AG04449 (cell line): Measurements from ENCODE around the gene IQSEC3.

ENCODE experiments used
- CTCF ChIA-PET: fragments of 350-600 bp; formaldehyde crosslinking; extraction: SDS; loops from one replicate; lab custom pipeline; 2021; ENCODE audit warnings: antibody characterized with exemption; lab: Yijun Ruan, JAX
- POLR2A ChIA-PET: fragments of 400-600, 350-600 bp; formaldehyde crosslinking; extraction: SDS; loops from one replicate; lab custom pipeline; 2020; ENCODE audit warnings: antibody characterized with exemption, inconsistent platforms; lab: Yijun Ruan, JAX
- DNase-seq: peaks from one replicate; pipeline ENCODE4 v3.0.0-alpha.2; 2010; ENCODE audit warnings: low read depth, low spot score
- H3K4me3 ChIP-seq: 2 replicates; pipeline ENCODE4 v1.5.1; 2011; ENCODE audit warnings: low read depth, mild to moderate bottlenecking, control low read depth, low read length
- CTCF ChIP-seq: IDR thresholded peaks from one replicate; pipeline ENCODE4 v1.5.1; 2011; ENCODE audit warnings: mild to moderate bottlenecking, moderate library complexity, low read length, control low read depth, inconsistent platforms; ENCODE audit not compliant: insufficient read depth; ENCODE audit errors: missing control alignments

The IQSEC3 gene

GRCh38 chr12:140162-140561, 73.6 kb downstream of the IQSEC3 start:
- DNase-seq = no peak
- POLR2A ChIA-PET = no interaction called here
- CTCF ChIA-PET = interaction anchor here (1.4 kb wide), 1 partner anchor 14 kb away, joined by 4 read pairs; no protein-coding TSS in a partner anchor
- no peak overlapping the region for H3K4me3 ChIP-seq
- no peak for TF ChIP-seq CTCF

- no peak overlapping the region for H3K4me3 ChIP-seq
- TF ChIP-seq CTCF = no peak
- POLR2A ChIA-PET = no interaction called here
- CTCF ChIA-PET = interaction anchor here (1.6 kb wide), 2 partner anchors 9 to 45 kb away, joined by 5 to 11 read pairs; no protein-coding TSS in a partner anchor
- no peak for DNase-seq
These were observed 77.5 kb downstream of the IQSEC3 start for GRCh38 chr12:143964-144649.

- DNase-seq = no peak
- no peak for TF ChIP-seq CTCF
- CTCF ChIA-PET = interaction anchor here (1.6 kb wide), 2 partner anchors 8 to 44 kb away, joined by 5 to 11 read pairs; no protein-coding TSS in a partner anchor
- POLR2A ChIA-PET = no interaction called here
- no peak overlapping the region for H3K4me3 ChIP-seq
These were observed 78.2 kb downstream of the IQSEC3 start for GRCh38 chr12:144650-145284.

- H3K4me3 ChIP-seq = no peak overlapping the region
- DNase-seq = no peak
- TF ChIP-seq CTCF = no peak
- ChIA-PET CTCF (interaction anchor here (0.9 to 1.6 kb wide), 3 partner anchors 8 to 44 kb away, joined by 3 to 11 read pairs (median 5); no protein-coding TSS in a partner anchor), POLR2A (no interaction called here)
These were observed 78.9 kb downstream of the IQSEC3 start for GRCh38 chr12:145369-145960.

- TF ChIP-seq CTCF = no peak
- no peak overlapping the region for H3K4me3 ChIP-seq
- ChIA-PET CTCF (no interaction called here), POLR2A (no interaction called here)
- no peak for DNase-seq
These were observed 80.7 kb downstream of the IQSEC3 start for GRCh38 chr12:147242-147641.
